Measurements from ENCODE around the gene ADAMTSL4. TPM values are rescaled to one million over a fixed set of nuclear protein-coding genes. Genes with fewer than 3 reads are reported as not detected.
A peak's percentile ranks its signal among the peaks of the same experiment; 100 is the strongest.
"Not testable (repeated sequence)": the region's sequence is repeated elsewhere in the genome, so short reads cannot be mapped to it uniquely, and the experiment has no call there.

ADAMTSL4 gene
- total RNA-seq, 4 donors from 2014 or later, result 54.4 to 132 (median 93.2) TPM

DNA sequence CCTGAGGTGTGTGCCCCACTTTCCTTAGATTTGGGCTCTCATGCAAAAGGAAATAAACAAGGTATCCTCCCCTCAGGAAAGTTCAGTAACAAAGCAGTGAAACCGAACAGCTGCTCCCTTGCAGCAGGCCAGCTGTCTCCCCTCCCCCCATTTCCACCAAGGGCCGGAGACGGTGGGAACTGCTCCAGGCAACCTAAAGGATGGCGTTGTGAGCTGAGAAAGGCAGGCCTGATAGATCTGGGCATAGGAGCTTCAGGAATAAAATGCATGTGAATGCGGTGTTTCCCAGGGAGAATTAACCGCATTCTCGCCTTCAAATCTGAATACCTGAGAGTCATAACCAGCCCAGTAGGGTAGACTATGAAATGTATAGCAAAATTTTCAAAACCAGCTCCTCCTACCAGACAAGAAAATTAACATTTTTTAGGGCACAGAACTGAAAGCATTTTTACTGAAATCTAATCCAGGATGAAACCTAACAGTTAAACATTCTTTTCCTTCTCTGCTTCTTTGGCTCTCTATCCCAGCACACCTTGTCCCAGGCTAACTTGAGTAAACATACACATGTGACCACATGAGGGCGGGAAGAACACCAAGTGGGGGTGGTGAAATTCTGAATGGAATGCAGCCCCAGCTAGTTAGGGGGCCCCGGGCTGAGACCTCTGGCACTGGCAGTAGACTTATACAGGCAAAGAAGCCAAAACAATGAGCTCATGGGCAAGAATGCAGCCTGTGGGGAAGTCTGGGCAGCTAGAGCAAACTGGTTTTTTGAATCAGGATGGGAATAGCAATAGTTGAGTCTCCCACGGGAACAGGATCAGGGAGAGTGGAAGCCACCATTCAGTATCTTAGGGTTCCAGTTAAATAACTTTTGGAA lies 18.7 kb downstream of the ADAMTSL4 start:
- WGBS, 2 donors, result 2 to 4% methylated on average over 10 of the region's 10 CpGs
- H3K4me1 ChIP-seq, result peaks cover 5 to 100% (median 90%) of the 10 kb centered on the region in 4 donors
- peaks cover 0 to 27% (median 3%) of the 10 kb centered on the region in 3 donors for H3K36me3 ChIP-seq
- no peaks in the 10 kb centered on the region for H3K9me3 ChIP-seq
- TF ChIP-seq POLR2A (IDR thresholded peaks at IDR 0.05), result peak; percentile 21 to 59
- TF ChIP-seq EP300 (IDR thresholded peaks at IDR 0.05), result peak; percentile 99 to 100
- TF ChIP-seq, protein P1, sequence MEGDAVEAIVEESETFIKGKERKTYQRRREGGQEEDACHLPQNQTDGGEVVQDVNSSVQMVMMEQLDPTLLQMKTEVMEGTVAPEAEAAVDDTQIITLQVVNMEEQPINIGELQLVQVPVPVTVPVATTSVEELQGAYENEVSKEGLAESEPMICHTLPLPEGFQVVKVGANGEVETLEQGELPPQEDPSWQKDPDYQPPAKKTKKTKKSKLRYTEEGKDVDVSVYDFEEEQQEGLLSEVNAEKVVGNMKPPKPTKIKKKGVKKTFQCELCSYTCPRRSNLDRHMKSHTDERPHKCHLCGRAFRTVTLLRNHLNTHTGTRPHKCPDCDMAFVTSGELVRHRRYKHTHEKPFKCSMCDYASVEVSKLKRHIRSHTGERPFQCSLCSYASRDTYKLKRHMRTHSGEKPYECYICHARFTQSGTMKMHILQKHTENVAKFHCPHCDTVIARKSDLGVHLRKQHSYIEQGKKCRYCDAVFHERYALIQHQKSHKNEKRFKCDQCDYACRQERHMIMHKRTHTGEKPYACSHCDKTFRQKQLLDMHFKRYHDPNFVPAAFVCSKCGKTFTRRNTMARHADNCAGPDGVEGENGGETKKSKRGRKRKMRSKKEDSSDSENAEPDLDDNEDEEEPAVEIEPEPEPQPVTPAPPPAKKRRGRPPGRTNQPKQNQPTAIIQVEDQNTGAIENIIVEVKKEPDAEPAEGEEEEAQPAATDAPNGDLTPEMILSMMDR (IDR thresholded peaks at IDR 0.05), result peak in 1 of 5 experiments; percentile 32
- H3K4me3 ChIP-seq, result peak overlapping the region; percentile 18 to 51 (median 38)
- H3K27me3 ChIP-seq, result no peaks in the 10 kb centered on the region
- H3K27ac ChIP-seq, result peak overlapping the region; percentile 97 to 100 (median 99)
- peak; percentile 89 to 94 for DNase-seq (ENCODE audit: low spot score in 2 of 2)

DNA sequence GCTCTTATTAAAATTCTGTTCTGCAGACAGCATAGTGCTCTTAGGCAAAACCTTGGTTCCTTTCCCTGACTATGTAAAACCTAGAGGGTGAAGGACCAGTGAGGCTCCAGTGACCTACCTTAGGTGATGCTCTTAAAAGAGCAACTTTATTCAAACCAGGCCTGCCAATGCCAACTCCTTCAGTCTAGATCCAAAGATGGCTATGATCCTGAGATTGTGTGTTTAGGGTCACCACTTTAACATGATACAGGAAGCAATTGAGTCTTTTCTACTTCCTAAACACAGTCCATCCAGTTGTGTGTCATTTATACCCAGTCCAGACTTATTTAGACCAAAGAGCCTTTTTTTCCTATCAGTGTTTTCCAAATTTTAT lies 19.4 kb downstream of the ADAMTSL4 start:
- H3K9me3 ChIP-seq, result no peaks in the 10 kb centered on the region
- TF ChIP-seq, protein P1 (IDR thresholded peaks at IDR 0.05), result no peak
- TF ChIP-seq POLR2A (IDR thresholded peaks at IDR 0.05) (no peak), EP300 (IDR thresholded peaks at IDR 0.05) (no peak)
- no peaks in the 10 kb centered on the region for H3K27me3 ChIP-seq
- H3K4me3 ChIP-seq, result peak overlapping the region in 3 of 4 donors; percentile 8 to 51 (median 36)
- peaks cover 0 to 33% (median 3%) of the 10 kb centered on the region in 3 donors for H3K36me3 ChIP-seq
- peak overlapping the region; percentile 97 to 100 (median 99) for H3K27ac ChIP-seq
- peaks cover 3 to 100% (median 90%) of the 10 kb centered on the region in 4 donors for H3K4me1 ChIP-seq
- DNase-seq (ENCODE audit: low spot score in 2 of 2), result no peak

DNA sequence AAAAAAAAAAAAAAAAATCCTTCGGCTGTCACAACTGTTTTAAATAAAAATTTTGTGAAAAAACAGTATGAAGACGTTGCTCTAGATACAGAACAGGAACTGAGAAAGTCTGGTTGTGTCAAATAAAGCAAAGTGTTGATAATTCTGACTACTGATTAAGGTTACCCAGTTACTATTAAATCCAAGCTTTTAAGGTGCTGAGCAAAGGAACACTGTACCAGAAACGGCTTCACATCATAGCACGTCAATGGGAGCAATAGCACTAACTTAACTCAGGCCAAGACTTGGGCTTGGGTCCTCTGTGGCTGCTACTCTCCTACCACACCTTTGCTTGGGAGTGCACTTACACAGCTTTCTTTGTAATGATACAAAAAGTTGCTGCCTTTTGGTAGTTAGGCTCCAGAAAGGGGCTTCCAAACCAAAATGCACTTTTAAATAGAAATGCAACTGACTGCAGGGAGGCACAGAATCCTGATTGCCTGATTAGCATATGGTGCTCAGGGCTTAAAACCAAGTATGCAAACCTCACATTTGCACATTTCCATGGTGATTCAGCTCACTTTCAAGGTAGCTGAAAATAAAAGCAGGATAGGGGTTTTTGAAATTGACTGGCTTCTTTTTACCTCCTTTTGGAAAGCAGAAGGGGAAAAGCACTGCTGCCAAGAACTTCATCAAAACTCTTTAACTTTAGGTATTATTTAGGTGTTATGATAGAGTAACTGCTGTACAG lies 23.9 kb downstream of the ADAMTSL4 start:
- 47 to 50% methylated on average over 4 of the region's 4 CpGs for WGBS, 2 donors
- H3K27me3 ChIP-seq, result no peaks in the 10 kb centered on the region
- H3K27ac ChIP-seq, result peak overlapping the region in 3 of 4 donors; percentile 97 to 100 (median 99)
- DNase-seq (ENCODE audit: low spot score in 2 of 2), result no peak
- TF ChIP-seq EP300 (IDR thresholded peaks at IDR 0.05) (no peak), POLR2A (IDR thresholded peaks at IDR 0.05) (no peak)
- TF ChIP-seq, protein P1 (IDR thresholded peaks at IDR 0.05), result no peak
- peaks cover 2 to 76% (median 8%) of the 10 kb centered on the region in 3 donors for H3K36me3 ChIP-seq
- H3K9me3 ChIP-seq, result no peaks in the 10 kb centered on the region
- peak overlapping the region in 2 of 4 donors; percentile 82 to 98 for H3K4me3 ChIP-seq
- peaks cover 0 to 78% (median 65%) of the 10 kb centered on the region in 4 donors for H3K4me1 ChIP-seq

DNA sequence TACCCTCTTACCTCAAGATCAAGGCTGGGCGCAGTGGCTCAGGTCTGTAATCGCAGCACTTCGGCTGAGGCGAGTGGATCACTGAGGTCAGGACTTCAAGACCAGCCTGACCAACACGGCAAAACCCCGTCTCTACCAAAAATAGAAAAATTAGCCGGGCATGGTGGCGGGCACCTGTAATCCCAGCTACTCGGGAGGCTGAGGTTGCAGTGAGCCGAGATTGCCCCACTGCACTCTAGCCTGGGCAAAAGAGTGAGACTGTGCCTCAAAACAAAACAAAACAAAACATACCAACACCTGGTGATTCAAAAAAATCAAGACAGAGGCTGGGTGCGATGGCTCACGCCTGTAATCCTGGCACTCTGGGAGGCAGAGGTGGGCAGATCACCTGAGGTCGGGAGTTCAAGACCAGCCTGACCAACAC lies 24.5 kb downstream of the ADAMTSL4 start:
- H3K27me3 ChIP-seq; H3K9me3 ChIP-seq; DNase-seq (ENCODE audit: low spot score in 2 of 2): not testable (repeated sequence)
- H3K27ac ChIP-seq, result peak overlapping the region in 3 of 4 donors; percentile 97 to 100 (median 99)
- TF ChIP-seq POLR2A (IDR thresholded peaks at IDR 0.05), result peak in 1 of 2 donors; percentile 16
- peak overlapping the region in 2 of 4 donors; percentile 82 to 98 for H3K4me3 ChIP-seq
- peaks cover 0 to 72% (median 62%) of the 10 kb centered on the region in 4 donors for H3K4me1 ChIP-seq
- H3K36me3 ChIP-seq, result peaks cover 2 to 82% (median 8%) of the 10 kb centered on the region in 3 donors
- WGBS, 2 donors, result 85 to 88% methylated on average over 13 of the region's 13 CpGs

DNA sequence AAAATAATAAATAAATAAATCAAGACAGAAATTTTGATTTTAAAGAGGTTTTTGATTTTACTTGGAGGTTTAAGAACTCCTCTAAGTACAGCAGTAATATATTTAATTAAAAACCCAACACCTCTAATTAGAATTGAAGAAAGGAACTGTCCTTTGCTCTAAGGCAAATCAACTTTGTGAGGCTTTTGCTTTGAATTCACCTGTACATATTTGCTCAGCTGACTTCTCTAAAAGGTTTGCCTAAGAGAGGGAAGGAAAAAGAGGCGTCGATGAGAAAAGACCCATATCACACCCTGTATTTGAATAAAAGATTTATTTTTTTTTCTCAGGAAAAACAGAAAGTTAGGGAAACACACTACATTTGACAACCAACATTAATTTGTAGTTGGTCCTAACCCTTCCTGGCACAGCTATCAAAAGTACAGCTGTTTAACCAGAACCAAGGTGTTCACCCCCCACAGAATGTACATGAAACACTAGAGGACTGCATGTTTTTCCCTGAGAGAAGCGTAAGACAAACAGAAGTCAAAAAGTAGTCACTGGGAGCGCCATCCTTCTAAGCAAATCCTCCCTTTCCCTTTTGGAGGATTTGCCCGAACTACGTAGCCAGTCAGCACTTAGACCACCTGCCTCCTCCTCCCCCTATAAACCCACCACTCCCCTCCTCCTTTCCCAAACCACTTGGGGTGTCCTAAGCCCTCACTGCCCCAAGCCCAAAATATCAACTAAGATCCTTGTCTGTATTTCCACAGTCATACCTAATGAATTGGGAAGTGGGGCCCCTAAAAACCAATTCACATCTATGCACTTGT lies 25.3 kb downstream of the ADAMTSL4 start:
- Histone ChIP-seq H3K27me3 (no peaks in the 10 kb centered on the region), H3K4me3 (peak overlapping the region; percentile 82 to 98 (median 93)), H3K27ac (peak overlapping the region; percentile 97 to 100 (median 98)), H3K9me3 (no peaks in the 10 kb centered on the region), H3K36me3 (peaks cover 2 to 83% (median 8%) of the 10 kb centered on the region in 3 donors), H3K4me1 (peaks cover 0 to 64% (median 54%) of the 10 kb centered on the region in 4 donors)
- 47% methylated on average over 6 of the region's 6 CpGs for WGBS, 2 donors
- no peak for DNase-seq (ENCODE audit: low spot score in 2 of 2)
- TF ChIP-seq, protein P1 (IDR thresholded peaks at IDR 0.05), result no peak
- TF ChIP-seq EP300 (IDR thresholded peaks at IDR 0.05), result peak in 1 of 2 donors; percentile 23

All from tibial nerve (tissue), 4 donors.